SK-N-SH (cell line): Measurements from ENCODE around the gene ELOVL6.

Source experiments
- CTCF ChIP-seq: fragments of 200-600 bp; sonication (generic); IDR thresholded peaks from 2 replicates; pipeline ENCODE4 v1.6.1; 2017; ENCODE audit warnings: antibody characterized with exemption, mild to moderate bottlenecking, moderate library complexity
- EZH2phosphoT487 ChIP-seq: fragments of 200-600 bp; sonication (generic); IDR thresholded peaks from 2 replicates; pipeline ENCODE4 v1.6.1; 2017; ENCODE audit warnings: low read depth, mixed run types, mild to moderate bottlenecking, antibody characterized with exemption, moderate library complexity, borderline replicate concordance
- GABPA ChIP-seq: IDR thresholded peaks from 2 replicates; pipeline ENCODE4 v1.4.0; 2012; ENCODE audit warnings: low read depth, mild to moderate bottlenecking
- POLR2AphosphoS5 ChIP-seq: IDR thresholded peaks from 2 replicates; pipeline ENCODE4 v1.6.1; 2012; ENCODE audit warnings: low read depth, low read length
- RAD21 ChIP-seq: IDR thresholded peaks from 2 replicates; pipeline ENCODE4 v1.6.1; 2012; ENCODE audit warnings: mild to moderate bottlenecking, low read length
- SMC3 ChIP-seq: IDR thresholded peaks from 2 replicates; pipeline ENCODE4 v1.6.1; 2012; ENCODE audit warnings: low read depth, low read length, improper control_type of control experiment
- TAF1 ChIP-seq: IDR thresholded peaks from 2 replicates; pipeline ENCODE4 v1.6.1; 2012; ENCODE audit warnings: low read depth, mild to moderate bottlenecking, low read length, moderate library complexity, borderline replicate concordance
- USF2 ChIP-seq: fragments of 150-350 bp; IDR thresholded peaks from 2 replicates; pipeline ENCODE4 v1.6.1; 2017; ENCODE audit warnings: antibody characterized with exemption, low read length, low read depth, borderline replicate concordance
- YY1 ChIP-seq: IDR thresholded peaks from 2 replicates; pipeline ENCODE4 v1.4.0; 2012; ENCODE audit warnings: low read depth, mild to moderate bottlenecking
- ZBTB33 ChIP-seq: IDR thresholded peaks from 2 replicates; pipeline ENCODE4 v1.4.0; 2012; ENCODE audit warnings: low read depth, borderline replicate concordance

GRCh38 chr4:110139111-110139510 lies 59.3 kb downstream of the ELOVL6 start:
- no peak for TF ChIP-seq TAF1
- no peak for TF ChIP-seq CTCF
- TF ChIP-seq ZBTB33, result no peak
- TF ChIP-seq EZH2phosphoT487, result no peak
- no peak for TF ChIP-seq SMC3
- TF ChIP-seq POLR2AphosphoS5, result no peak
- no peak for TF ChIP-seq RAD21
- TF ChIP-seq USF2, result no peak
- no peak for TF ChIP-seq GABPA
- TF ChIP-seq YY1, result no peak
